HCT116 (cell line): ENCODE results near the gene PTCH2. TPM values are rescaled to one million over a fixed set of nuclear protein-coding genes. Genes with fewer than 3 reads are reported as not detected.

Experiments used
- ATAC-seq: fragments of 200-7000 bp; cut with Tn5 transposase; 2 replicates; pipeline ENCODE4 v1.9.1; 2020; ENCODE audit warnings: mild to moderate bottlenecking, moderate library complexity
- BruUV-seq: library from RNA; stranded (reverse); fragments of 400-500 nt; replicated peaks from 2 replicates; lab custom pipeline; 2021; lab: Mats Ljungman, UMichigan
- CTCF ChIA-PET: fragments of 300-600 bp; sonication (Branson Sonifier 250); formaldehyde crosslinking; loops from one replicate; lab custom pipeline; 2021; ENCODE audit warnings: antibody characterized with exemption; lab: Charles Lee
- POLR2A ChIA-PET: fragments of 300-600, 350-600 bp; sonication (Branson Sonifier 250); formaldehyde crosslinking; loops from one replicate; lab custom pipeline; 2021; ENCODE audit warnings: antibody characterized with exemption; lab: Charles Lee
- RAD21 ChIA-PET, 2 experiments: fragments of 300-600 bp; sonication (Branson Sonifier 250); formaldehyde crosslinking; loops; one replicate each; lab custom pipeline; 2023; ENCODE audit warnings: low total read pairs in 2 of 2; ENCODE audit not compliant: uncharacterized antibody in 2 of 2, unreplicated experiment in 2 of 2, low non-redundant PET in 1 of 2; lab: Charles Lee
- DNase-seq: peaks from one replicate; pipeline ENCODE4 v3.0.0-alpha.2; 2010; ENCODE audit warnings: low read depth, low spot score
- H2AFZ ChIP-seq: fragments of 200-600 bp; shearing (Covaris generic), sonication (generic); 2 replicates; pipeline ENCODE4 v1.6.1; 2017; ENCODE audit warnings: low read depth, mixed run types, mixed read lengths, antibody characterized with exemption, low read length; ENCODE audit not compliant: poor library complexity, severe bottlenecking
- H3K27ac ChIP-seq: 2 replicates; pipeline ENCODE4 v1.5.1; 2012; ENCODE audit warnings: low read depth, low read length
- H3K27me3 ChIP-seq: fragments of 200-600 bp; sonication (generic); 2 replicates; pipeline ENCODE4 v1.6.1; 2016; ENCODE audit warnings: mixed run types, low read length, mixed read lengths; ENCODE audit not compliant: insufficient read depth
- H3K36me3 ChIP-seq, 2 experiments: fragments of 200-500 bp in 1 of 2; fragments of 200-600 bp in 1 of 2; sonication (Bioruptor generic) in 1 of 2; sonication (generic) in 1 of 2; 2 replicates each; pipeline versions ENCODE4 v1.5.1 to v1.6.1; 2014 to 2016; ENCODE audit warnings: low read length in 2 of 2, inconsistent platforms in 1 of 2, mixed read lengths in 1 of 2, mixed run types in 1 of 2; ENCODE audit not compliant: insufficient read depth in 2 of 2, control insufficient read depth in 1 of 2
- H3K4me1 ChIP-seq, 2 experiments: fragments of 200-600 bp in 1 of 2; sonication (generic) in 1 of 2; 2 replicates each; pipeline versions ENCODE4 v1.5.1 to v1.6.1; 2012 to 2017; ENCODE audit warnings: low read length in 2 of 2, inconsistent platforms in 1 of 2, mild to moderate bottlenecking in 1 of 2, mixed read lengths in 1 of 2, mixed run types in 1 of 2, moderate library complexity in 1 of 2; ENCODE audit not compliant: insufficient read depth in 2 of 2, control insufficient read depth in 1 of 2
- H3K4me2 ChIP-seq: fragments of 200-600 bp; sonication (generic); 2 replicates; pipeline ENCODE4 v1.6.1; 2017; ENCODE audit warnings: mixed run types, low read length, mixed read lengths
- H3K4me3 ChIP-seq, 2 experiments: fragments of 200-600 bp in 1 of 2; sonication (generic) in 1 of 2; replicated peaks in 1 of 2; 2 replicates each; pipeline ENCODE4 v1.5.1; 2011 to 2016; ENCODE audit warnings: low read length in 2 of 2, control low read depth in 1 of 2, low read depth in 1 of 2, mild to moderate bottlenecking in 1 of 2, mixed read lengths in 1 of 2, mixed run types in 1 of 2
- H3K79me2 ChIP-seq: fragments of 200-600 bp; sonication (generic); 2 replicates; pipeline ENCODE4 v1.6.1; 2017; ENCODE audit warnings: mild to moderate bottlenecking, mixed run types, low read length, moderate library complexity, mixed read lengths; ENCODE audit not compliant: insufficient read depth
- H3K9ac ChIP-seq: fragments of 200-600 bp; sonication (generic); 2 replicates; pipeline ENCODE4 v1.6.1; 2016; ENCODE audit warnings: low read length, mixed read lengths
- H3K9me2 ChIP-seq: fragments of 200-600 bp; sonication (generic), shearing (Covaris generic); 2 replicates; pipeline ENCODE4 v1.6.1; 2017; ENCODE audit warnings: mixed run types, mild to moderate bottlenecking, moderate library complexity; ENCODE audit not compliant: insufficient read depth
- H3K9me3 ChIP-seq, 2 experiments: fragments of 200-500 bp in 1 of 2; fragments of 200-600 bp in 1 of 2; sonication (Bioruptor generic) in 1 of 2; sonication (generic) in 1 of 2; 2 replicates each; pipeline ENCODE4 v1.6.1; 2014 to 2017; ENCODE audit warnings: low read length in 2 of 2, mixed read lengths in 2 of 2, inconsistent platforms in 1 of 2, low read depth in 1 of 2, mild to moderate bottlenecking in 1 of 2, mixed run types in 1 of 2, moderate library complexity in 1 of 2; ENCODE audit not compliant: control insufficient read depth in 1 of 2, insufficient read depth in 1 of 2
- H4K20me1 ChIP-seq: fragments of 200-600 bp; sonication (generic), shearing (Covaris generic); 2 replicates; pipeline ENCODE4 v1.6.1; 2017; ENCODE audit warnings: mixed run types, mild to moderate bottlenecking, moderate library complexity; ENCODE audit not compliant: insufficient read depth
- CEBPB ChIP-seq: IDR thresholded peaks from 2 replicates; pipeline ENCODE4 v1.6.1; 2012; ENCODE audit warnings: low read depth
- EGR1 ChIP-seq: IDR thresholded peaks from 2 replicates; pipeline ENCODE4 v1.6.1; 2012; ENCODE audit warnings: low read depth
- ELF1 ChIP-seq: IDR thresholded peaks from 2 replicates; pipeline ENCODE4 v1.6.1; 2012; ENCODE audit warnings: low read depth, borderline replicate concordance
- EZH2phosphoT487 ChIP-seq: fragments of 200-600 bp; IDR thresholded peaks from 2 replicates; pipeline ENCODE4 v1.6.1; 2018; ENCODE audit warnings: antibody characterized with exemption, borderline replicate concordance
- JUND ChIP-seq: IDR thresholded peaks from 2 replicates; pipeline ENCODE4 v1.6.1; 2012
- MAX ChIP-seq: IDR thresholded peaks from 2 replicates; pipeline ENCODE4 v1.6.1; 2012
- POLR2A ChIP-seq: IDR thresholded peaks from 2 replicates; pipeline ENCODE4 v1.7.0; 2011; ENCODE audit warnings: borderline replicate concordance; ENCODE audit not compliant: insufficient read depth, insufficient read length; ENCODE audit errors: extremely low read depth
- RAD21 ChIP-seq: IDR thresholded peaks from 2 replicates; pipeline ENCODE4 v1.6.1; 2012; ENCODE audit warnings: low read depth, mild to moderate bottlenecking
- SIN3A ChIP-seq: IDR thresholded peaks from 2 replicates; pipeline ENCODE4 v1.6.1; 2012; ENCODE audit warnings: low read depth
- SP1 ChIP-seq: IDR thresholded peaks from 2 replicates; pipeline ENCODE4 v1.6.1; 2012; ENCODE audit warnings: low read depth
- SRF ChIP-seq: IDR thresholded peaks from 2 replicates; pipeline ENCODE4 v1.6.1; 2012; ENCODE audit warnings: low read depth
- ZFX ChIP-seq: fragments of 450-650 bp; IDR thresholded peaks from 2 replicates; pipeline ENCODE4 v1.6.1; 2017
- ZNF274 ChIP-seq: fragments of 200-500 bp; sonication (Bioruptor generic); IDR thresholded peaks from 2 replicates; pipeline ENCODE4 v1.6.1; 2014; ENCODE audit warnings: mild to moderate bottlenecking, low read depth, low read length, inconsistent platforms
- intact Hi-C: fragments of 100-400 bp; cut with micrococcal nuclease; formaldehyde crosslinking; loops from 2 replicates; pipeline ENCODE4 v1.10.0; 2022
- total RNA-seq: library from RNA; stranded (reverse); gene quantifications from one replicate; pipeline ENCODE4 v1.2.1, GENCODE V29; 2021; ENCODE audit not compliant: unreplicated experiment
- TF ChIP-seq, protein P1 (sequence below): IDR thresholded peaks from 2 replicates; pipeline ENCODE4 v1.6.1; 2012; ENCODE audit warnings: low read depth
- TF ChIP-seq, protein P2 (sequence below): IDR thresholded peaks from 2 replicates; pipeline ENCODE4 v1.6.1; 2011; ENCODE audit warnings: mild to moderate bottlenecking, low read length, moderate library complexity; ENCODE audit not compliant: insufficient replicate concordance; ENCODE audit errors: extremely low read depth

The PTCH2 gene
- total RNA-seq, 1 experiment from 2014 or later, result 1.3 TPM

- Histone ChIP-seq H4K20me1 (no peaks in the 10 kb centered on the region), H3K4me3 (no peak overlapping the region), H3K36me3 (no peaks in the 10 kb centered on the region), H3K9me2 (no peaks in the 10 kb centered on the region), H3K4me2 (no peak overlapping the region), H3K27ac (no peak overlapping the region), H3K9me3 (no peaks in the 10 kb centered on the region), H2AFZ (no peak overlapping the region), H3K79me2 (no peaks in the 10 kb centered on the region), H3K4me1 (peaks cover 6 to 24% of the 10 kb centered on the region in 2 experiments), H3K9ac (no peak overlapping the region), H3K27me3 (no peaks in the 10 kb centered on the region)
- ChIA-PET CTCF (interaction anchor here (1.4 to 1.5 kb wide), 2 partner anchors 8 to 10 kb away, joined by 3 to 5 read pairs; no protein-coding TSS in a partner anchor), RAD21 (no interaction called here), POLR2A (interaction anchor here (1.8 to 4.9 kb wide), 3 partner anchors 32 to 66 kb away, joined by 7 to 43 read pairs (median 8); partner anchors contain the start of gene RNU5D-1)
- TF ChIP-seq EGR1 (no peak), SRF (no peak)
- intact Hi-C loops, result loop anchor here (5.0 kb wide), 1 partner anchor 785 kb away; no protein-coding TSS in a partner anchor
- DNase-seq (no peak), ATAC-seq (no peak)
- BruUV-seq, result no TSS peak
These were observed 55.5 kb downstream of the PTCH2 start for GRCh38 chr1:44787506-44787905.

DNA sequence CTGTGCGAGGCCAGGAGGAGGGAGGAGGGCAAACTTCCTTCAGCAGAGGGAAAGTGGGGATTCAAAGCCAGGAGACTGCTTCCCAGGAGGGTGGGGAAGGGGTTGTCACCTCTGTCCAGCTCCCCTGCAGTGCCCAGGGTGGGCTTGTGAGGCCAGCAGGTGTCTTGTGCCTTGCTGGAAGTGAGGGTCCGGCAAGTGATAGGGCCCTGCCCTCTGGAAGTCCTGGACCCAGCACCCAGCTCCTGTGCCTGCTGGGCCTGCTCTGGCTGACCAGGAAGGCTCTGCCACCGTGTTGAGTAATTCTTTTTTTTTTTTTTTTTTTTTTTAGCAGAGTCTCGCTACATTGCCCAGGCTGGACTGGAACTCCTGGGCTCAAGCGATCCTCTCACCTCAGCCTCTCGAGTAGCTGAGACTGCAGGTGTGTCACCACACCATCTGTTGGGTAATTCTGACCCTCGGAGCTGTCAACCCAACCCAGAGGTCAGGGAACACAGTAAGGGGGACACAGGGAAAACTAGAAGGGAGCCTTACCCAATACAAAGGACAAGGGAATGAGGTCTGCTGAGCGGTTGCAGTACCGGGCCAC, 56.1 kb downstream of the PTCH2 start:
- peaks cover 6 to 24% of the 10 kb centered on the region in 2 experiments for H3K4me1 ChIP-seq
- peak overlapping the region; percentile 63 for H3K9ac ChIP-seq
- no peaks in the 10 kb centered on the region for H3K27me3 ChIP-seq
- ChIA-PET POLR2A (interaction anchor here (0.7 to 3.7 kb wide), 5 partner anchors 11 to 68 kb away, joined by 3 to 16 read pairs (median 7); partner anchors contain the start of genes RNU5D-1 and RPS8), CTCF (interaction anchor here (1.5 kb wide), 1 partner anchor 10 kb away, joined by 5 read pairs; no protein-coding TSS in a partner anchor), RAD21 (no interaction called here)
- peak overlapping the region; percentile 81 for H3K4me2 ChIP-seq
- no peak for DNase-seq
- ATAC-seq, result no peak
- intact Hi-C loops, result loop anchor here (5.0 kb wide), 1 partner anchor 785 kb away; no protein-coding TSS in a partner anchor
- no peaks in the 10 kb centered on the region for H3K9me3 ChIP-seq
- no peak overlapping the region; a peak in 1 of 4 replicates for H3K4me3 ChIP-seq
- no peaks in the 10 kb centered on the region for H3K36me3 ChIP-seq
- H3K27ac ChIP-seq, result peak overlapping the region; percentile 52; the same call in 1 of the 2 replicates
- no TSS peak for BruUV-seq
- no peaks in the 10 kb centered on the region for H3K79me2 ChIP-seq
- no peak overlapping the region for H2AFZ ChIP-seq
- no peaks in the 10 kb centered on the region for H3K9me2 ChIP-seq
- H4K20me1 ChIP-seq, result no peaks in the 10 kb centered on the region
- TF ChIP-seq, protein P1, sequence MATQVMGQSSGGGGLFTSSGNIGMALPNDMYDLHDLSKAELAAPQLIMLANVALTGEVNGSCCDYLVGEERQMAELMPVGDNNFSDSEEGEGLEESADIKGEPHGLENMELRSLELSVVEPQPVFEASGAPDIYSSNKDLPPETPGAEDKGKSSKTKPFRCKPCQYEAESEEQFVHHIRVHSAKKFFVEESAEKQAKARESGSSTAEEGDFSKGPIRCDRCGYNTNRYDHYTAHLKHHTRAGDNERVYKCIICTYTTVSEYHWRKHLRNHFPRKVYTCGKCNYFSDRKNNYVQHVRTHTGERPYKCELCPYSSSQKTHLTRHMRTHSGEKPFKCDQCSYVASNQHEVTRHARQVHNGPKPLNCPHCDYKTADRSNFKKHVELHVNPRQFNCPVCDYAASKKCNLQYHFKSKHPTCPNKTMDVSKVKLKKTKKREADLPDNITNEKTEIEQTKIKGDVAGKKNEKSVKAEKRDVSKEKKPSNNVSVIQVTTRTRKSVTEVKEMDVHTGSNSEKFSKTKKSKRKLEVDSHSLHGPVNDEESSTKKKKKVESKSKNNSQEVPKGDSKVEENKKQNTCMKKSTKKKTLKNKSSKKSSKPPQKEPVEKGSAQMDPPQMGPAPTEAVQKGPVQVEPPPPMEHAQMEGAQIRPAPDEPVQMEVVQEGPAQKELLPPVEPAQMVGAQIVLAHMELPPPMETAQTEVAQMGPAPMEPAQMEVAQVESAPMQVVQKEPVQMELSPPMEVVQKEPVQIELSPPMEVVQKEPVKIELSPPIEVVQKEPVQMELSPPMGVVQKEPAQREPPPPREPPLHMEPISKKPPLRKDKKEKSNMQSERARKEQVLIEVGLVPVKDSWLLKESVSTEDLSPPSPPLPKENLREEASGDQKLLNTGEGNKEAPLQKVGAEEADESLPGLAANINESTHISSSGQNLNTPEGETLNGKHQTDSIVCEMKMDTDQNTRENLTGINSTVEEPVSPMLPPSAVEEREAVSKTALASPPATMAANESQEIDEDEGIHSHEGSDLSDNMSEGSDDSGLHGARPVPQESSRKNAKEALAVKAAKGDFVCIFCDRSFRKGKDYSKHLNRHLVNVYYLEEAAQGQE, result no peak
- TF ChIP-seq ELF1, result no peak
- TF ChIP-seq ZFX, result no peak
- no peak for TF ChIP-seq EZH2phosphoT487
- TF ChIP-seq RAD21, result no peak
- no peak for TF ChIP-seq POLR2A
- no peak for TF ChIP-seq JUND
- TF ChIP-seq, protein P2, sequence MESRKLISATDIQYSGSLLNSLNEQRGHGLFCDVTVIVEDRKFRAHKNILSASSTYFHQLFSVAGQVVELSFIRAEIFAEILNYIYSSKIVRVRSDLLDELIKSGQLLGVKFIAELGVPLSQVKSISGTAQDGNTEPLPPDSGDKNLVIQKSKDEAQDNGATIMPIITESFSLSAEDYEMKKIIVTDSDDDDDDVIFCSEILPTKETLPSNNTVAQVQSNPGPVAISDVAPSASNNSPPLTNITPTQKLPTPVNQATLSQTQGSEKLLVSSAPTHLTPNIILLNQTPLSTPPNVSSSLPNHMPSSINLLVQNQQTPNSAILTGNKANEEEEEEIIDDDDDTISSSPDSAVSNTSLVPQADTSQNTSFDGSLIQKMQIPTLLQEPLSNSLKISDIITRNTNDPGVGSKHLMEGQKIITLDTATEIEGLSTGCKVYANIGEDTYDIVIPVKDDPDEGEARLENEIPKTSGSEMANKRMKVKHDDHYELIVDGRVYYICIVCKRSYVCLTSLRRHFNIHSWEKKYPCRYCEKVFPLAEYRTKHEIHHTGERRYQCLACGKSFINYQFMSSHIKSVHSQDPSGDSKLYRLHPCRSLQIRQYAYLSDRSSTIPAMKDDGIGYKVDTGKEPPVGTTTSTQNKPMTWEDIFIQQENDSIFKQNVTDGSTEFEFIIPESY, result no peak
- TF ChIP-seq CEBPB, result no peak
- no peak for TF ChIP-seq ZNF274
- no peak for TF ChIP-seq SRF
- TF ChIP-seq SP1, result no peak
- TF ChIP-seq SIN3A, result no peak
- no peak for TF ChIP-seq MAX
- TF ChIP-seq EGR1, result no peak
